HL-60 (cell line): Measurements from ENCODE around the gene GNG8.

Source experiments
- DNase-seq, 2 experiments: peaks; one replicate each; pipeline ENCODE4 v3.0.0-alpha.2; 2010 to 2020; ENCODE audit warnings: low read depth in 1 of 2, low spot score in 1 of 2
- H3K27ac ChIP-seq: fragments of 250-450 bp; sonication (Bioruptor Pico); replicated peaks from 2 replicates; pipeline ENCODE4 v1.5.1; 2020; ENCODE audit warnings: mild to moderate bottlenecking, moderate library complexity
- H3K27me3 ChIP-seq: fragments of 250-450 bp; sonication (Bioruptor Pico); 2 replicates; pipeline ENCODE4 v1.5.1; 2021; ENCODE audit warnings: mild to moderate bottlenecking, moderate library complexity; ENCODE audit not compliant: insufficient read depth, poor library complexity, severe bottlenecking
- H3K4me3 ChIP-seq: replicated peaks from 2 replicates; pipeline ENCODE4 v1.5.1; 2011; ENCODE audit warnings: mild to moderate bottlenecking, control low read depth, low read length; ENCODE audit not compliant: insufficient read depth
- GABPA ChIP-seq: IDR thresholded peaks from 2 replicates; pipeline ENCODE4 v1.6.1; 2012; ENCODE audit warnings: low read depth
- POLR2AphosphoS5 ChIP-seq: IDR thresholded peaks from 2 replicates; pipeline ENCODE4 v1.6.1; 2012; ENCODE audit warnings: low read depth
- SPI1 ChIP-seq: IDR thresholded peaks from 2 replicates; pipeline ENCODE4 v1.6.1; 2012; ENCODE audit warnings: low read depth, mild to moderate bottlenecking, borderline replicate concordance
- TF ChIP-seq, protein P1 (sequence below): IDR thresholded peaks from 2 replicates; pipeline ENCODE4 v1.6.1; 2012; ENCODE audit warnings: low read depth; ENCODE audit not compliant: insufficient replicate concordance
- TF ChIP-seq, protein P2 (sequence below): IDR thresholded peaks from one replicate; pipeline ENCODE4 v1.5.1; 2011; ENCODE audit warnings: low read length, control low read depth, inconsistent platforms; ENCODE audit not compliant: insufficient read depth

Gene GNG8

GRCh38 chr19:46587861-46588260, 48.1 kb downstream of the GNG8 start:
- no peak for DNase-seq
- Histone ChIP-seq H3K27ac (no peak overlapping the region), H3K4me3 (no peak overlapping the region), H3K27me3 (no peaks in the 10 kb centered on the region)
- TF ChIP-seq SPI1: no peak
- TF ChIP-seq GABPA: no peak
- no peak for TF ChIP-seq POLR2AphosphoS5
- TF ChIP-seq, protein P1, sequence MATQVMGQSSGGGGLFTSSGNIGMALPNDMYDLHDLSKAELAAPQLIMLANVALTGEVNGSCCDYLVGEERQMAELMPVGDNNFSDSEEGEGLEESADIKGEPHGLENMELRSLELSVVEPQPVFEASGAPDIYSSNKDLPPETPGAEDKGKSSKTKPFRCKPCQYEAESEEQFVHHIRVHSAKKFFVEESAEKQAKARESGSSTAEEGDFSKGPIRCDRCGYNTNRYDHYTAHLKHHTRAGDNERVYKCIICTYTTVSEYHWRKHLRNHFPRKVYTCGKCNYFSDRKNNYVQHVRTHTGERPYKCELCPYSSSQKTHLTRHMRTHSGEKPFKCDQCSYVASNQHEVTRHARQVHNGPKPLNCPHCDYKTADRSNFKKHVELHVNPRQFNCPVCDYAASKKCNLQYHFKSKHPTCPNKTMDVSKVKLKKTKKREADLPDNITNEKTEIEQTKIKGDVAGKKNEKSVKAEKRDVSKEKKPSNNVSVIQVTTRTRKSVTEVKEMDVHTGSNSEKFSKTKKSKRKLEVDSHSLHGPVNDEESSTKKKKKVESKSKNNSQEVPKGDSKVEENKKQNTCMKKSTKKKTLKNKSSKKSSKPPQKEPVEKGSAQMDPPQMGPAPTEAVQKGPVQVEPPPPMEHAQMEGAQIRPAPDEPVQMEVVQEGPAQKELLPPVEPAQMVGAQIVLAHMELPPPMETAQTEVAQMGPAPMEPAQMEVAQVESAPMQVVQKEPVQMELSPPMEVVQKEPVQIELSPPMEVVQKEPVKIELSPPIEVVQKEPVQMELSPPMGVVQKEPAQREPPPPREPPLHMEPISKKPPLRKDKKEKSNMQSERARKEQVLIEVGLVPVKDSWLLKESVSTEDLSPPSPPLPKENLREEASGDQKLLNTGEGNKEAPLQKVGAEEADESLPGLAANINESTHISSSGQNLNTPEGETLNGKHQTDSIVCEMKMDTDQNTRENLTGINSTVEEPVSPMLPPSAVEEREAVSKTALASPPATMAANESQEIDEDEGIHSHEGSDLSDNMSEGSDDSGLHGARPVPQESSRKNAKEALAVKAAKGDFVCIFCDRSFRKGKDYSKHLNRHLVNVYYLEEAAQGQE: no peak
- TF ChIP-seq, protein P2, sequence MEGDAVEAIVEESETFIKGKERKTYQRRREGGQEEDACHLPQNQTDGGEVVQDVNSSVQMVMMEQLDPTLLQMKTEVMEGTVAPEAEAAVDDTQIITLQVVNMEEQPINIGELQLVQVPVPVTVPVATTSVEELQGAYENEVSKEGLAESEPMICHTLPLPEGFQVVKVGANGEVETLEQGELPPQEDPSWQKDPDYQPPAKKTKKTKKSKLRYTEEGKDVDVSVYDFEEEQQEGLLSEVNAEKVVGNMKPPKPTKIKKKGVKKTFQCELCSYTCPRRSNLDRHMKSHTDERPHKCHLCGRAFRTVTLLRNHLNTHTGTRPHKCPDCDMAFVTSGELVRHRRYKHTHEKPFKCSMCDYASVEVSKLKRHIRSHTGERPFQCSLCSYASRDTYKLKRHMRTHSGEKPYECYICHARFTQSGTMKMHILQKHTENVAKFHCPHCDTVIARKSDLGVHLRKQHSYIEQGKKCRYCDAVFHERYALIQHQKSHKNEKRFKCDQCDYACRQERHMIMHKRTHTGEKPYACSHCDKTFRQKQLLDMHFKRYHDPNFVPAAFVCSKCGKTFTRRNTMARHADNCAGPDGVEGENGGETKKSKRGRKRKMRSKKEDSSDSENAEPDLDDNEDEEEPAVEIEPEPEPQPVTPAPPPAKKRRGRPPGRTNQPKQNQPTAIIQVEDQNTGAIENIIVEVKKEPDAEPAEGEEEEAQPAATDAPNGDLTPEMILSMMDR: no peak

- Histone ChIP-seq H3K27me3 (no peaks in the 10 kb centered on the region), H3K27ac (no peak overlapping the region), H3K4me3 (no peak overlapping the region)
- no peak for DNase-seq
- TF ChIP-seq, protein P2: no peak
- TF ChIP-seq, protein P1: no peak
- TF ChIP-seq SPI1 (0 out of 2 replicates have a peak, but pooled peaks have one; percentile 19), GABPA (no peak), POLR2AphosphoS5 (no peak)
Measured at GRCh38 chr19:46586294-46586693, 49.7 kb downstream of the GNG8 start.

GRCh38 chr19:46585539-46585938, 50.5 kb downstream of the GNG8 start:
- Histone ChIP-seq H3K4me3 (no peak overlapping the region), H3K27me3 (no peaks in the 10 kb centered on the region), H3K27ac (no peak overlapping the region)
- TF ChIP-seq SPI1 (no peak), POLR2AphosphoS5 (no peak), GABPA (no peak)
- TF ChIP-seq, protein P1: no peak
- TF ChIP-seq, protein P2: no peak
- no peak for DNase-seq
